ENCODE data around the gene CIT.

Gene CIT

DNA sequence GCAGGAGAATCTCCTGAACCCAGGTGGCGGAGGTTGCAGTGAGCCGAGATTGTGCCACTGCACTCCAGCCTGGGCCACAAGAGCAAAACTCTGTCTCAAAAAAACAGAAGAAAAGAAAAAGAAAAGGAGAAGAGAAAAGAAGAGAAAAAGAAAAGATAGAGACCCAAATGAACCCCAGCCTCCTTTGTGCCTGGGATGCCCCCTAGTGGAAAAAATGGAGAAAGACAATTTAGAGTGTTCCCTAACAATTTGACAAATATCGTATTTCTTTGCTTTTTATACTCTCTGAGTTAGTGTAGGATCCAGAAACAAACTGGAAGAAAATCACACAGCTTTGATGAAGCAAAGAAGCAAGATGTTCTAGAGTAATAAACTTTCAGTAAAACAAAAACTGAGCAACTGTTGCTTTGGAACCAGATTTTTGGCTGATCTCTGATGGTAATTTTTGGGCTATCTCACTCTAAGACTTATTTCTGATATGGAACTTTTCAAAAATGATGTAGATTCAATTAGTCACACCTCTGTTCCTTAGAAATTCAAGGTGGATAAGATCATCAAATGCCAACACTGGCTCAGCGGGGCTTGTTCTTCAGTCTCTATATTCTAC, 227.8 kb downstream of the CIT start:
- DNase-seq (ENCODE audit: low read depth) = peak; percentile 29
- H3K4me3 ChIP-seq (replicated peaks; ENCODE audit: low read depth, low read length) = no peak overlapping the region
- TF ChIP-seq, protein P1, sequence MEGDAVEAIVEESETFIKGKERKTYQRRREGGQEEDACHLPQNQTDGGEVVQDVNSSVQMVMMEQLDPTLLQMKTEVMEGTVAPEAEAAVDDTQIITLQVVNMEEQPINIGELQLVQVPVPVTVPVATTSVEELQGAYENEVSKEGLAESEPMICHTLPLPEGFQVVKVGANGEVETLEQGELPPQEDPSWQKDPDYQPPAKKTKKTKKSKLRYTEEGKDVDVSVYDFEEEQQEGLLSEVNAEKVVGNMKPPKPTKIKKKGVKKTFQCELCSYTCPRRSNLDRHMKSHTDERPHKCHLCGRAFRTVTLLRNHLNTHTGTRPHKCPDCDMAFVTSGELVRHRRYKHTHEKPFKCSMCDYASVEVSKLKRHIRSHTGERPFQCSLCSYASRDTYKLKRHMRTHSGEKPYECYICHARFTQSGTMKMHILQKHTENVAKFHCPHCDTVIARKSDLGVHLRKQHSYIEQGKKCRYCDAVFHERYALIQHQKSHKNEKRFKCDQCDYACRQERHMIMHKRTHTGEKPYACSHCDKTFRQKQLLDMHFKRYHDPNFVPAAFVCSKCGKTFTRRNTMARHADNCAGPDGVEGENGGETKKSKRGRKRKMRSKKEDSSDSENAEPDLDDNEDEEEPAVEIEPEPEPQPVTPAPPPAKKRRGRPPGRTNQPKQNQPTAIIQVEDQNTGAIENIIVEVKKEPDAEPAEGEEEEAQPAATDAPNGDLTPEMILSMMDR (IDR thresholded peaks at IDR 0.05; ENCODE audit: low read length, missing control alignments) = peak; percentile 72

DNA sequence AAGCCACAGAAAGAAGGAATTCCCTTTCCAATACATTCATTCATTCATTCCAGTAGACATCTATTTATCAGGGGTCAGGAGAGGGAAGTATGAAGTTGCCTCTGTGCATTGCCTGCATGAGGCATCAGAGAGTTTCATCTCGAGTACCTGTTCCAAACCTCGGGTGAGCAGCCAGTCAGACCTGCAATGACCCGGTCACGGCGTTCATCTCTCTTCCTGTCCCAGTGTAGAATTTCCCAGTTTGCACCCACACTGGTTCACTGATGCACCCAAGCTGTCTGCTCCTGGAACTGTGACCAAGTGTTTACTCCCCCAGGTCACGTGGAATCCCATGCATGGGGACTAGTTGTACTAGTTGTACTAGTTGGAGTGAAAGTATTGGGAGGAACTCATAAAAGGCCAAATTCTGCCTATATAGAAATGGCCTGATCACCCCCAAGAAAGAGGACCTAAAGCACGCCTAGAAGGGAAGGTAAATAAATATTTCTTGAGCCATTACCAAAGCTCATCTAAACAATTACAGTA, 231.5 kb downstream of the CIT start:
- H3K4me3 ChIP-seq (replicated peaks; ENCODE audit: low read depth, low read length) = no peak overlapping the region
- DNase-seq (ENCODE audit: low read depth) = no peak
- TF ChIP-seq, protein P1 (IDR thresholded peaks at IDR 0.05; ENCODE audit: low read length, missing control alignments) = no peak

- no peak overlapping the region for H3K4me3 ChIP-seq (replicated peaks; ENCODE audit: low read depth, low read length)
- TF ChIP-seq, protein P1 (IDR thresholded peaks at IDR 0.05; ENCODE audit: low read length, missing control alignments) = no peak
- DNase-seq (ENCODE audit: low read depth) = no peak
These were observed 232.2 kb downstream of the CIT start for GRCh38 chr12:119644930-119645329.

- TF ChIP-seq, protein P1 (IDR thresholded peaks at IDR 0.05; ENCODE audit: low read length, missing control alignments) = peak; percentile 38
- no peak for DNase-seq (ENCODE audit: low read depth)
- no peak overlapping the region for H3K4me3 ChIP-seq (replicated peaks; ENCODE audit: low read depth, low read length)
These were observed 234.1 kb downstream of the CIT start for GRCh38 chr12:119642986-119643385.
